ENCODE results near the gene MUC21.

GRCh38 chr6:30998785-30999184 is 15.3 kb downstream of the MUC21 start:
- no peak for TF ChIP-seq CTCF (IDR thresholded peaks at IDR 0.05; ENCODE audit: low read length)
- TF ChIP-seq EZH2phosphoT487 (IDR thresholded peaks at IDR 0.05; ENCODE audit: low read length) = no peak

All from MM.1S (cell line).